ENCODE measurements around the gene COL1A2.

DNA sequence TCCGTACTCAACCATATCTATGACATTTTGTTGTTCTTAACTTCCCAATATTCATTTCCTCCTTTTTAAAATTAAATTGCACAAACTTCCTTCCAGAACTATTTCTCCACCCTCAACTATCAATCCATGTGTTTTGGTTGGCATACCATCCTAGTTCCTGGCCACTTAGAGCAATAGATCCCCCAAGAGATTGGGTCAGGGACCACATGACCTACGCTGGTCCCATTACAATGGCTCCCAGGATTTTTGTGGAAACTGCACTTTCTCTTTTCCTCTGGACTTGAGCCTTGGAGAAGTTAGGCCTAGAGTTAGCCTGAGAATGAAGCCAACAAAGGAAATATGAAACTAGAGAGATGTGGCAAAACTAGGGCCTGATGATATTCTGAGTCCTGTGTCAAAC, 59.2 kb downstream of the COL1A2 start:
- TF ChIP-seq, protein P1, sequence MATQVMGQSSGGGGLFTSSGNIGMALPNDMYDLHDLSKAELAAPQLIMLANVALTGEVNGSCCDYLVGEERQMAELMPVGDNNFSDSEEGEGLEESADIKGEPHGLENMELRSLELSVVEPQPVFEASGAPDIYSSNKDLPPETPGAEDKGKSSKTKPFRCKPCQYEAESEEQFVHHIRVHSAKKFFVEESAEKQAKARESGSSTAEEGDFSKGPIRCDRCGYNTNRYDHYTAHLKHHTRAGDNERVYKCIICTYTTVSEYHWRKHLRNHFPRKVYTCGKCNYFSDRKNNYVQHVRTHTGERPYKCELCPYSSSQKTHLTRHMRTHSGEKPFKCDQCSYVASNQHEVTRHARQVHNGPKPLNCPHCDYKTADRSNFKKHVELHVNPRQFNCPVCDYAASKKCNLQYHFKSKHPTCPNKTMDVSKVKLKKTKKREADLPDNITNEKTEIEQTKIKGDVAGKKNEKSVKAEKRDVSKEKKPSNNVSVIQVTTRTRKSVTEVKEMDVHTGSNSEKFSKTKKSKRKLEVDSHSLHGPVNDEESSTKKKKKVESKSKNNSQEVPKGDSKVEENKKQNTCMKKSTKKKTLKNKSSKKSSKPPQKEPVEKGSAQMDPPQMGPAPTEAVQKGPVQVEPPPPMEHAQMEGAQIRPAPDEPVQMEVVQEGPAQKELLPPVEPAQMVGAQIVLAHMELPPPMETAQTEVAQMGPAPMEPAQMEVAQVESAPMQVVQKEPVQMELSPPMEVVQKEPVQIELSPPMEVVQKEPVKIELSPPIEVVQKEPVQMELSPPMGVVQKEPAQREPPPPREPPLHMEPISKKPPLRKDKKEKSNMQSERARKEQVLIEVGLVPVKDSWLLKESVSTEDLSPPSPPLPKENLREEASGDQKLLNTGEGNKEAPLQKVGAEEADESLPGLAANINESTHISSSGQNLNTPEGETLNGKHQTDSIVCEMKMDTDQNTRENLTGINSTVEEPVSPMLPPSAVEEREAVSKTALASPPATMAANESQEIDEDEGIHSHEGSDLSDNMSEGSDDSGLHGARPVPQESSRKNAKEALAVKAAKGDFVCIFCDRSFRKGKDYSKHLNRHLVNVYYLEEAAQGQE (IDR thresholded peaks at IDR 0.05; ENCODE audit: low read depth): no peak
- TF ChIP-seq, protein P2, sequence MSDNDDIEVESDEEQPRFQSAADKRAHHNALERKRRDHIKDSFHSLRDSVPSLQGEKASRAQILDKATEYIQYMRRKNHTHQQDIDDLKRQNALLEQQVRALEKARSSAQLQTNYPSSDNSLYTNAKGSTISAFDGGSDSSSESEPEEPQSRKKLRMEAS (IDR thresholded peaks at IDR 0.05): no peak
- TF ChIP-seq TAF1 (IDR thresholded peaks at IDR 0.05; ENCODE audit: low read depth): no peak
- no peak for TF ChIP-seq EP300 (IDR thresholded peaks at IDR 0.05; ENCODE audit: borderline replicate concordance)
- TF ChIP-seq CREB1 (IDR thresholded peaks at IDR 0.05; ENCODE audit: low read depth): no peak
- TF ChIP-seq ZBTB7A (IDR thresholded peaks at IDR 0.05; ENCODE audit: low read depth): no peak
- no peak for TF ChIP-seq FOXM1 (IDR thresholded peaks at IDR 0.05; ENCODE audit: borderline replicate concordance, low read depth)
- TF ChIP-seq, protein P3, sequence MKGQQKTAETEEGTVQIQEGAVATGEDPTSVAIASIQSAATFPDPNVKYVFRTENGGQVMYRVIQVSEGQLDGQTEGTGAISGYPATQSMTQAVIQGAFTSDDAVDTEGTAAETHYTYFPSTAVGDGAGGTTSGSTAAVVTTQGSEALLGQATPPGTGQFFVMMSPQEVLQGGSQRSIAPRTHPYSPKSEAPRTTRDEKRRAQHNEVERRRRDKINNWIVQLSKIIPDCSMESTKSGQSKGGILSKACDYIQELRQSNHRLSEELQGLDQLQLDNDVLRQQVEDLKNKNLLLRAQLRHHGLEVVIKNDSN (IDR thresholded peaks at IDR 0.05): no peak
- no peak for TF ChIP-seq RAD21 (IDR thresholded peaks at IDR 0.05; ENCODE audit: low read depth)
- no peak for TF ChIP-seq TEAD4 (IDR thresholded peaks at IDR 0.05)
- no peak for TF ChIP-seq CEBPB (IDR thresholded peaks at IDR 0.05)
- TF ChIP-seq TCF12 (IDR thresholded peaks at IDR 0.05; ENCODE audit: low read depth): no peak
- no peak for TF ChIP-seq YY1 (IDR thresholded peaks at IDR 0.05; ENCODE audit: low read depth)
